NCI-H2107 treated with DMSO at 0.1 percent for 48 hours (cell line): ENCODE measurements around the gene ZNF526.

ENCODE experiments used
- DNase-seq: peaks from one replicate; lab custom pipeline; 2025; ENCODE audit not compliant: unreplicated experiment; lab: John Stamatoyannopoulos, UW

The ZNF526 gene

DNA sequence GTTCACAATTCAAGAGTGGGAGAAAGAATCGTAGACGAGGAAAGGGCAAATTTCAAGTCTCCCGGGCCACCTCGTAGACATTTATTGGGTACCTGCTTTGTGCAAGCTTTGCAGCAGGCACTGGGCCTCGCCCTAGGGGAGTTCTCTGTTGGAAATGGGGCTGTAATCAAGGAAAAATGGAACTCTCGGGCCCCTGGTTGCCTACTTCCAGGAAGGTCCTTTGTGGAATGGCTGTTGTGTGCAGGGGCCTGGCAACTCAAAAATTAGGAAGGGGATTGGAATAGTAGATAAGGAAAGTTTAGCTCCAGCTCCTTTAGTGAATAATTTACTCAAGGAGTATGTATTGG is 612 bp downstream of the ZNF526 start:
- DNase-seq: no peak

- no peak for DNase-seq
Observed at GRCh38 chr19:42224940-42225717, 5.0 kb downstream of the ZNF526 start.

DNA sequence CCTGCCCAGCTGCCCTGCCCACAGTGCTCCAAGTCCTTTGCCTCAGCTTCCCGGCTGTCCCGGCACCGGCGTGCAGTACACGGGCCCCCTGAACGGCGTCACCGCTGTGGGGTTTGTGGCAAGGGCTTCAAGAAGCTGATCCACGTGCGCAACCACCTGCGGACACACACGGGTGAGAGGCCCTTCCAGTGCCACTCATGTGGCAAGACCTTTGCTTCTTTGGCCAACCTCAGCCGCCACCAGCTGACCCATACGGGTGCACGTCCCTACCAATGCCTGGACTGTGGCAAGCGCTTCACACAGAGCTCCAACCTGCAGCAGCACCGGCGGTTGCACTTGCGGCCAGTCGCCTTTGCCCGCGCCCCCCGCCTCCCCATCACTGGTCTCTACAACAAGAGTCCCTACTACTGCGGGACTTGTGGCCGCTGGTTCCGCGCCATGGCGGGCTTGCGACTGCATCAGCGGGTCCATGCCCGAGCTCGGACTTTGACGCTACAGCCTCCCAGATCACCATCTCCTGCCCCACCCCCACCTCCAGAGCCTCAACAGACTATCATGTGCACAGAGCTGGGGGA is 5.7 kb downstream of the ZNF526 start:
- DNase-seq: no peak

GRCh38 chr19:42226886-42227285 is 6.8 kb downstream of the ZNF526 start:
- no peak for DNase-seq

DNA sequence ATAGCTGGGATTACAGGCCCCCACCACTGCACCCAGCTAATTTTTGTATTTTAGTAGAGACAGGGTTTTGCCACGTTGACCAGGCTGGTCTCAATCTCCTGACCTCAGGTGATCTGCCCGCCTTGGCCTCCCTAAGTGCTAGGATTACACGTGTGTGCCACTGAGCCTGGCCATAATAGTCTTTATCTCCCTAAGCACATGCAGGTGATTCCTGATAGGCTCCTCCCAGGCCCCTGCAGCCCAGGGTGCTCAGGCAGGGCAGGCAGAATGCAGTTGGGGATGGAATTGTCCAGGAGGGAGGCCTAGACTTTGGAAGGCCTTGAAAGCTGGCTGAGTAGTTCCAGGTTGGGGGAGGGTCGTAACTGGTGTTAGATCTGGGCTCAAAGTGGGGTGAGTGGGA is 8.5 kb downstream of the ZNF526 start:
- DNase-seq: no peak

- DNase-seq: no peak
Observed at GRCh38 chr19:42229301-42229854, 9.3 kb downstream of the ZNF526 start.

DNA sequence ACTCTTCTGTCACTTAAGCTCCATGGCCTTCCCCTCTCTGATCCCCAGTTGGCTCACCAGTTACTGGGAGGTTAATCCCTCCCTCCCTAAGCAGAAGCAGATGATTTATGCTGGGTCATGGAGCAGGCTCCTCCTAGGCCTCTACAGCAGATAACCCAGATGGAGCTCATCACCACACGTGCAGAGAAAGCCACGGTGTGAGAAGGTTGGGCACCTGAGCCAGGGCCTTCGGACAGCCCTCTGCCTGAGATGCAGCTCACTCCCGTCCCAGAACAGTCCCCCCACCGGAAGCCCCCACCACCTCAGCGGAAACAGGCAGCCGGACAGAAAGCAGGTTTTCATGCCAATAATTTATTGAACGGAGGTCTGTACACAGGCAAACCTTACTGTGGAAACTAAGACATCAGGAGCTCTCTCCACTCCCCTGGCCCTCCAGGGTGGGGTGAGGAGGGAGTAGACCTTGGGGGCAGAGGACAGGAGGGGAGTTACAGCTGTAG is 9.8 kb downstream of the ZNF526 start:
- no peak for DNase-seq

DNA sequence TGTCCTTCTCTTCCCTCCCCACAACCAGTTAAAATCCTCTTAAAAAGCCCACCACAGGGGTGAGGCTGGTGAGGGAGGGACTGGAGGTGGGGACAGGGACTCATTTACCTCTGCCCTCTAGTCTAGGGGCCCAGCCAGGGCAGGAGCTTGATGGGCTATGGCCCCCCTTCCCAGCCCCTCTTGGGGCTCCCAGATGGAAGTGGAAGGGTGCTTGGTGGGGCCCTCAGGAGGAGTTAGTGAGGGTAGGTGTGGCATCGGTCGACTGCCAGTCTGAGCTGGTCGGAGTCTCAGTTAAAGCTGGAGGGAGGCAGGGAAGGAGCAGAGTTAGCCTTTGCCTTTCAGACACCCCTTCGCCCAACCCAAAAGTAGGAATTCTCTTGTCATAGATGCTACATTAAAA is 10.5 kb downstream of the ZNF526 start:
- no peak for DNase-seq

DNA sequence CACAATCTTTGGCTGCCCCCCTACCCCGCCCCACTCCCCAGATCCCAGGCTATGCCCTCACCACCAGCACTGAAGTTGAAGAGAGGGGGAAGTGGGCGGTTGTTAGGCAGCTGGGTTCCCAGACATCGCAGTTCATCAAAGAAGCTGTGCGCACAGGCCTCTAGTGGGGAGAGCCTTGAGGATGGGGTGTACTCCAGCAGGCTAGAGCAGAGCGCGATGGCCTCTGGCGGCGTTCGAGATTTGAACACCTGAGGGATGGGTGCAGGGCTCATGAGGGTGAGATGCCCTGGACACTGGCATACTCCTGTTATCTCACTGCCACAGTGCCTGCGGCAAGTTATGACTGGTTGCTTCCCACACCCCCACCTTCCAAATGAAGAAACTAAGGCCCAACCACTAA is 12.3 kb downstream of the ZNF526 start:
- DNase-seq: no peak

DNA sequence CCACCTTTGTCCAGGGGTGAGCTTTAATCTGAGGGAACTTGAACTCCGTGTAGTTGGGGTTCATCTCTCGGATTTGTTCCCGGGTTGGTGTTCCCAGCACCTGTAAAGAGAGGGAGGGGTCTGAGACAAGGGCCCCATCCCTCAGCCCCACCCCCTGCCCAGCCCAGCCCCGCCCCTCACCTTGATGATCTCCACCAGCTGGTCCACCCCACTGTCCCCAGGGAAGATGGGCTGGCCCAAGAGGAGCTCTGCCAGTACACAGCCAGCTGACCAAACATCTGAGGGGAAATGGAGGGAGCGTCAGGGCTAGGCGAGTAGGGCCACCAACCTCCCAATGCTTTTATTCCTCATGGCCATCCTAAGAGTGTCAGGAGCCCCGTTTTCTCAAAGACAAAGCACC is 13.0 kb downstream of the ZNF526 start:
- DNase-seq: no peak

DNA sequence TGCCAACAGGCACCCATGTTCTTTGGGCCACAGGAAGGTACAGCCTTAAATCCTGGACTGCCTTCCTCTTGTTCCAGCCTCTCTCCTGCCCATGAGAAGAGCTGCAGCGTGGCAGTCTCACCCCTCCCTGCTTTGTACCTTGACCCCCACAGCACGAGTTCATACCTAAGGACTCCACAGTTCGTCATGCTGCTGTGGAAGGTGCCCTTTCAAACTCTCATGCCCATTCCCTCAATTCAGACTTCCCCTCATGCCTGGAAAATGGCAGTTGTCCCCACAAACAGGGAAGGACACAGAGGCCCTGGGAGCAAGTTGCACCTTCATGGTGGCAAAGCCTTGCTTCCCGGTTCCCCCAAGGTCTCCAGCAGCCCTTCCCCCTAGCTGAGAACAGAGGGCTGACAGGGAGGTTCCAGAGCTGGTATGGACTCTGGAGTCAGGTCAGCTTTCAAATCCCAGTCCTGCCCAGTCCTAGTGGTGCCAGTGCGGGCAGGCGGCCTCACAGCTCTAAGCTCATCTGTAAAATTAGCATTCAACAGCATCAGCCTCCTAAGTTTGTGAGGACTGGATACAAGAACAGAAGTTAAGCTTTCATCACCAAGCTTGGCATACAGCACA is 13.7 kb downstream of the ZNF526 start:
- DNase-seq: no peak

DNA sequence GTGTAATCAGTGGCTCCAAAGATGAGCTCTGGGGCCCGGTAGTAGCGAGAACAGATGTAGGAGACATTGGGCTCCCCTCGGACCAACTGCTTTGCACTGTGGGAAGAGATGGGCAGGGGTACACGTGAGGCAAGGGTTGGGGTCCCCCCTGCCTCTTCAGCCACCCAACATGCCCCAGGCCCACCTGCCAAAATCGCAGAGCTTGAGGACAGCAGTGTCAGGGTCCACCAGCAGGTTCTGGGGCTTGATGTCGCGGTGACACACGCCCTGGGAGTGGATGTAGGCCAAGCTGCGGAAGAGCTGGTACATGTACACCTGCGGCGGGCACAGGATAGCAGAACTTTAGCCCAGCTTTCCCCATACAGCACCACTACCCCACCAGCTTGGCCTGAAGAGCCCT is 14.3 kb downstream of the ZNF526 start:
- DNase-seq: no peak

GRCh38 chr19:42235181-42235580 is 15.1 kb downstream of the ZNF526 start:
- DNase-seq: no peak

DNA sequence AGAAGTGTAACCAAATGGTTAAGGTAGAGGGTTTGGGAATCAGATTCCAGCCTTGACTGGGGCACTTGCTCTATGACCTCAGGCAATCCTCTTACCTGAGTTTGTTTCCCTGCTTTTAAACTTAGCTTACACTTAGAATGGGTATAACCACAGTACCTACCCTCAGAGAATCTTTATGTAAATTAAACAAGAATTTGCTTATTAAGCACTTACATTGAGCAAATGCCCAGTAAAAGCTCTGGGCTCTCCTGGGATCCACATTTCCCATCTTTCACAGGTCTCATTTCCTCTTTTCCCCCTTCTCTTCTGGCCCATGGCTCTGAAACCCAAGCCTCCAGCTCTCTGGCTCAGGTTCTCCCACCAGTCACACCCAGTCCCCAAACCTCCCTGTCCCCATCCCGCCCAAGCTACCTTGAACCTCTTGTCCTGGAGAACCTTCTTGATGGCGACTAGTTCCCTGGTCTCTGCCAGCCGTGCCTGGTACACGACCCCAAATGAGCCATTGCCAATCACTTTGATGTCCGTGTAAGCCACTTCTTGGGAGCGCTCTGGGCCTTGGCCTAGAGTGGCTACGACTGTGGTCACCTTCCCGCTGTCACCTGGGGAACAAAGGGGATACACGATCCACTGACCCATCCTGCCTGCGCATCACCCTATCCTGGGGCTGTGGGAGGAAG is 19.6 kb downstream of the ZNF526 start:
- no peak for DNase-seq

GRCh38 chr19:42241279-42241678 is 21.2 kb downstream of the ZNF526 start:
- DNase-seq: no peak

DNA sequence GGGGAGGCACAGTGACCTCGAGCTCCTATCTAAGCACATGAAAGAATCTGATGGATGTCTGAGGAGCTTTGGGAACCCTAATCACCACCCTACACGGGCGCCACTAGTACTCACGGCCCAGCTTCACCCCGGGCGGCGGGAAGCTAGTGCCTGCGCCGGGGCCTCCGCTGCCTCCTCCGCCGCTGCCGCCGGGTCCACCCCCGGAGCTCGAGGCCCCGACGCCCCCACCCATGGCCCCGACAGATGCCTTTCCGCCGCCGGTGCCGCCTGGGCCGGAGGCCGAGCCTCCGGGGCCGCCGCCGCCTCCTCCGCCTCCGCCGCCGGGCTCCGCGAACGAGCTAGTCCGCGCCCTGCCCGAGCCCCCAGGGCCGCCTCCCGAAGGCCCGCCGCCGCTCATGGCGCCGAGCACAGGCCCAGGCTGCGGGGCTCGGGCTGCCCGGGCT is 22.0 kb downstream of the ZNF526 start:
- DNase-seq: no peak

DNA sequence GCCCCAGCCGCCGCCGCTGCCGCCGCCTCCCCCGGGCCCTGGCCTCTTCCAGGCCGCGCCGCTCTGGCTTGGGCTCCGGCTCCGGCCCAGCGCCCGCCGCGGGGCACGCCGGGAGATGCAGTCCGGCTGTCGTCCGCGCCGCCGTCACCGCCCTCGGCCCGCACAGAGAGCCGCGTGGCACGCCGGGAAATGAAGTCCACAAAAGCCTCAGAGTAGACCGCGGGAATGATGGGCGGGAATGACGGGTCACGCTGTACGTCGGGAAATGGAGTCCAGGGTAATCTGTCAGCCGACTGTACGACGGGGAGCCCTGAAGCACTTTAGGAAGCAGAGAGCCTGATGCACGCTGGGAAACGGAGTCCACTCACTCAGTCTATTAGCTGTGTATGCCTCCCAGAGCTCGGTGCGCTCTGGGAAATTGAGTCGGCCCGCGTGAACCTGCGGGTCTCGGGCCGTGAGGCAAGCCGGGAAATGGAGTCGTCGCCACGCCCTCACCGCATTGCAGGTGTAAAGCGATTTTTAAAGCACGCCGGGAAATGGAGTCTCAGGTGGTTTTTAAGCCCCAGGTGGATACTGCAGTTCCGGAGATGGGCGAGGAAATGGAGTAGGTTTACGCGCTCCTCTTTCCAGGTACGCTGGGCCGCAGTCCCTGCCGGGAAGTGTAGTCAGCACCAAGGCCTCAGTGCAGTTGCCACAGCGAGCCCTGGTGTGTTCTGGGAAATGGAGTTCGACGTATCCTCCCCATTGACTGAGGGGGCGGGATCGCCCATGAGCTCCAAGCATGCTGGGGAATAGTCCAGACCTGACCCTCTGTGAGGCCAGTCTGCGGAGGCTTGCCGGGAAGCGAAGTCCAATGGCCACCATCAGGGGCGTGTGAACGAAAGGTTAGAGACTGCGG is 22.6 kb downstream of the ZNF526 start, which contains the start of gene GSK3A:
Gene GSK3A, minus strand, starts transcription at position 91 of the 898 bp plus-strand sequence. CDS start 137 bp downstream, outside the sequence.
- DNase-seq: peak; percentile 100

DNA sequence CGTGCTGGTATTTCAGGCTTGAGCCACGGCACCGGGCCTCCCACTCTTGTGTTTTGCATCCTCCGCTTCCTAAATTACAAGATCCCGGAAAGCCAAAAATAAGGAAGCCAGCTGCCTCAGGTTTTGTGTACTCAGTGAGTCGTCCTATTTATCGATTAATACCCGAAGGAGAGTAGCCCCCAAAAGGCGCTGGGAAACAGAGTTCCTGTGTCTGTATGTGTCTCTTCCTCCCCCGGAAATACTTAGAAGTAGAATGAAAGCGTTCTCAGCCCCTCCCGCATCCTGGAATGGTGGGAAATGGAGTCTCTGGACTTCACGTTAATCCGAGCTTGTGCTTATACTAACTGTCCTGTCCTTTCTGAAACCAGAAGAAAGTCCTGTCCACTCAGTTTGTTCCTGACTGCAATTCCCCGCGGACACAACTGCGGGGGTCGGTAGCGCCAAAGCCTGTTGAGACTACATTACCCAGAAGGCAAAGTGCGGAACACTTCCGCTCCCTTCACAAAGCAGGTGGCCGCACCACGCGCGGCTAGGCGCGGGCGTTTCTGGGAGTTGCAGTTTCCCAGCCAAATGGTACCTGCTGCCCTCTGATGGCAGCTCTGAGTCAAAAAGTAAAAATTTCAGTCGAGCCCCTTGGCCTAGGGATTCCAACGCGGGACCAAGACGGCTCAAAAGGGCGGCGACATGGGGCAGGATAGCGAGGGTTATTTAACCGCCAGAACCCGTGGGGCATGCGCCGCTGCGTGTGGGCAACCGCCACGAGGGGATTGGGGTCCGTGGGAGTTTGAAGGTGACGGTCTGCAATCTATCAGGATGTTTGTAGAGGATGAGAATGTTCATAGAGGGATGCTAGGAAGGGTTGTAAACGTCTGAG is 24.5 kb downstream of the ZNF526 start:
- peak; percentile 93 for DNase-seq

DNA sequence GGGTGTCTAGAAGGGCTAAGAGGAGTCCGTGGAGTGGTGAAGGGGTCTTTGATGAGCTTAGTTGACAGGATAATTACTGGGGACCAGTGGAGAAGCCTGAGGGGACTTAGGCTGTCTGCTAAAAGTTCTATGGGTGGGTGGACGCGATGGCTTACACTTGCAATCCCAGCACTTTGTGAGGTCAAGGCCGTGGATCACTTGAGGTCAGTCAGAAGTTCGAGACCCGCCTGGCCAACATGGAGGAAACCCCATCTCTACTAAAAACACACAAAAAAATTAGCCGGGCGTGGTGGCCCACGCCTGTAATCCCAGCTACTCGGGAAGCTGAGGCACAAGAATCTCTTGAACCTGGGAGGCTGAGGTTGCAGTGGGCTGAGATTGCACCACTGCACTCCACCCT is 25.1 kb downstream of the ZNF526 start:
- no peak for DNase-seq
